DMS114 treated with DMSO at 0.1 percent for 48 hours (cell line): Measurements from ENCODE around the gene F12.

Experiments
- DNase-seq: peaks from one replicate; lab custom pipeline; 2025; ENCODE audit not compliant: unreplicated experiment; lab: John Stamatoyannopoulos, UW

F12 gene

DNA sequence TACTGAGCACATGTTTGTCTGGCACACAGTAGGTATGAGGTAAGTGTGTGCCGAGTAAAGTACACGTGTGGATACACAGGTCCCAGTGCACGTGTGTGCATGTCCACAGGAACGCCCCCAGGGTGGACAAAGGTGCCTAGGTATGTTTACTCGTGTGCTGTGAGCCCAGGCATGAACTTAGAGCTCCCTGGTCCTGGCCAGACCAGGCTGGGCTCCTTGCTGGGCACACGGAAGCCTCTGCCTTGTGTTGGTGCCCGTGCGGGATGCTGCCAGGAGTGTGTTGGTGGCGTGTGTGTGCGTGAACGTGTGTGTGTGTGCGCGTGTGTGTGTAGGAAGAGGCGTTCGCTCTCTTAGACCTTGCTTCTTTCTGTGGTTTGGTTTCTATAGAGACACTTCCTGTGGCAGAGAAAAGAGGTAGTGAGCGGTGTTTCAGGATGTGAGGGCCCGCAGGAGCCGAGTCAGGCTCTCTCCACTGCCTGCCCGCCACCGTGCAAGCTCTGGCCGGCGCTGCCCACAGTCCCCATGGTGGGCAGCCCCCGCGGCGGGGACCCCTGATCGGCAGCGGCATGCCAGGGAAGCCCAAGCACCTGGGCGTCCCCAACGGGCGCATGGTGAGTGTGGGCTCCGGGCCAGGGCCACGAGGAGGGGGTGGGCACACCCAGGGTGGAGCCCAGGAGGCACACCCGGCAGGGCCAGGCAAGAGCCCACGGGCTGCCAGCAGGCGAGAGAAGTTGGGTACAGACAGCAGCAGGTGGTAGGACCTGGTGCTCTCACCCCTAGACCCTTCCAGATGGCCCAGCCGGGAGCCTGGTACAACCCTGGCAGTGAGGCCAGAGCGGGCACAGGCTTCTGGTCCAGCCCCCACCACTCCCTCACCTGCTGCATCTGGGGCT lies 51.7 kb downstream of the F12 start, which contains the start of gene RGS14:
Gene RGS14 (plus strand): TSS at position 466 of the 893 bp plus-strand sequence. CDS start 101 bp downstream, at position 567.
- DNase-seq: no peak

DNA sequence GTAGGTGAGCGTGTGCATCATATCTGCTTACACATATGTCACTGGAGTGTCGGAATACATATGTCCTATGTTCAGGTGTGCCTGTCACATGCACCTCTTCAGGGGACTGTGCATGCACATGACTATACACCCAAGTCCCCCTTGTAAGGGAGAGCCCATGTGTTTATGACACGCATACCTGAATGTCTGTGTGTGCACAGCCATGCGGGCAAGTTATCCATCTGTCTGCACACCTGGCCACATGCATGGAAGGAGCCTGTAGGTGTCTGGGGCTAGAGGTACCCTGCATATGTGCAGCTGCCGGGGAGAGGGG lies 52.3 kb downstream of the F12 start:
- no peak for DNase-seq

DNA sequence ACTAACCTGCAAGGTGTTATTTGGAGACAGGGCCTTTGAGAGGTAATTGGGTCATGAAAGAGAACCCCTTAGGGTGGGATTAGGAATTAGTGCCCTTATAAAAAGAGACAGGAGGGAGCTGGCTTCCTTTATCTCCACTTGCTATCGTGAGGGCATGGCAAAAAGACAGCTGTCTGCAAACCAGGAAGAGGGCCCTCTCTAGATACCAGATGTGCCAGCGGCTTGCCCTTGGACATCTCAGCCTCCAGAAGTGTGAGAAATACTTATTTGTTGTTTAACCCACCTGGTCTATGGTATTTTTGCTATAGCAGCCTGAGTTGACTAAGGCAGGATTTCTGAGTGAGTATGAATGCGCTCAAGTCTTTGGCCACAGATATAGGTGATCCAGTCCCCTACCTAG lies 52.6 kb downstream of the F12 start:
- no peak for DNase-seq

DNA sequence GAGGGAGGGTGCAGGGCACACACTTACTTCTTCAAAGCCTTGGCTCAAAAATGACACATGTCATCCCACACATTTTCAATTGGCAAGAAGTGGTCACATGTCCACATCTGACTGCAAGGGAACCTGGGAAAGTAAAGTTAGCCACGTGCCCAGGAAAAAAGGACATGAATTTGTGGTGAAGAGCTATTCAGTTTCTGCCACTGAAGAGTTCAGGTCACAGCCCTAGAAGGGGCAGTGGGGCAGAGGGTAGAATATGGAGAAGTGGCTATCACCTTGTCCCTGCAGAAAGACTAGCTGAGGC lies 53.5 kb downstream of the F12 start:
- DNase-seq: no peak

DNA sequence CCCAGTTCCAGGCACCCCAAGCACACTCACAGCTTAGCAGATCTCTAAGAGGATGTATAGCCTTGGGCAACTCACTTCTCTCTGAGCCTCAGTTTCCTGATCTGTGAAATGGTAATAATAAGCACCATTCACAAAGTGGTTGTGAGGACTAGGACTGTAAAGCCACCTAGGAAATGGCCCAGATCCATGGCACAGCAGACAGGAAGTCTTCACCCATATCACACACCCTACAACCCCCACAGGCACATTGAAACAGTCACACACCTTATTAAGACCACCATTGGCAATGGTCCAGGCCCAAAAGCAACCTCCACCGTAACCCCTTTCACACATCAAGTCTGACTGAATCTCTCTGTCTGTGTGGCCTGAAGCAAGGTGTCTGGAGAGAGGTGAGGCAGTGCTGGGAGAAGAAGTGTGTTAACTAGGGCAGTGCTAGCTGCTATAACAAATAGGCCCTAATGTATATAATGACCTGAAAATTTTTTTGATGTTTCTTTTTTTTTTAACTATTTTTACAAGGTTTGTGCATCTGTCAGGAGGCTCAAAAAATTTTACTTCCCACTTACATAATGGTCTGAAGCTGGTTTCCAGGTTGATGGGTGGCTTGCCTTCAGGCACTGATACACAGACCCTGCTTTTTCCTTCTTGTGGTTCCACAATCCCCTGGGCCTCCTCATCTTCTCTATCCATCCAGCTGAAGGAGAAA lies 54.0 kb downstream of the F12 start:
- no peak for DNase-seq

DNA sequence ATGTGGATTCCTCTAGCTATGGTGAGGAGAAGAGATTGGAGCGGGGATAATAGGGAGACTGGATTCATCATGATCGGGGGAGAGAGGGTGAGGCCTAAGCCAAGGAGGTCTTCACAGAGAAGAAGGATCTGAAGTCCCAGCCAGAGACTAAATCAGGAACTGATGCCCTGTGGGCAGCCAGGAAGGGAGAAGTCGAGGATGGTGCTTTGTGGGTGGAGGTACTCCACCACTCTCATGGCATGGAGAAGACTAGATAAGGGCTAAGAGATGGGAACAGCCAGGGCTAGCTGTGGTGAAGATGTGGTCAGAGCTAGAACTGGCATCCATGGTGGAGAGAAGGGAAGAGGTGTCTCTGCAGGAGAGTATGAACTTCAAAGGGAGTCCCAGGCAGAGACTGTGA lies 54.7 kb downstream of the F12 start:
- DNase-seq: no peak

DNA sequence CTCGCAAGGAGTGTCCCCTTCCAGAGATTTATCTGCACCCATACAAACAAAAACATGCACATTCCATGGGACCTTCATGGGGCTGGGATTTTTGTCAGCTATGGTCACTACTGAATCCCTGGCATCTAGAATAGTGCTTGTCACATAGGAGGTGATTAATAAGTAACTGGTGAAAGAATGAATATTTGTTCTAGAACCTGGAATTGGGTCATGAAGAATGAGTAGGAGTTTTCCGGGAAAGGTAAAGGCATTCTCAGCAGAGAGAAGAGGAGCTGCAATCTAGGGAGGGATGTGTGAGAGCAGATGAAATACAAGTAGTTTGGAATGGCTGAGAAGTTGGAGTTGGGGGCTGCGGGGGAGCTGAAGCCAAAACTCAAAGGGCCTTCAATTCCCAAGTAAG lies 55.1 kb downstream of the F12 start:
- DNase-seq: no peak

DNA sequence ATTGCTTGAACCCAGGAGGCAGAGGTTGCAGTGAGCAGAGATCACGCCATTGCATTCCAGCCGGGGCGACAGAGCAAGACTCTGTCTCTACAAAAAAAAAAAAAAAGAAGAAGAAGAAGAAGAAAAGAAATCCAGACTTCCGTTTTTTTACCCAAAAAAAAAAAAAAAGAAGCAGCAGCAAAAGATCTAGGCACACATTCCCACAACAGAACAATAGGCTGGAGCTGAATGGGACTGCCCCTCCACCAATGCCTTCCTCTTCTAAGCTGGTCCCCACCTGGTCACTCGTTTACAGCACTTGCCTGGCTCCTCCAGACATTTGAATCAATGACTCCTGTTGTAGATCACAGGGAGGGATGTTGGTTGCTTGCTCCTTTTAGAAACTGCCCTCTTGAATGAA lies 56.3 kb downstream of the F12 start:
- no peak for DNase-seq
